SU-DHL-6 (cell line): ENCODE measurements around the gene DSP.

ENCODE experiments used
- EZH2phosphoT487 ChIP-seq: fragments of 200-600 bp; sonication (generic), shearing (Covaris generic); conservative IDR thresholded peaks from 2 replicates; pipeline ENCODE4 v1.6.1; 2018; ENCODE audit warnings: mild to moderate bottlenecking, antibody characterized with exemption, low read length, moderate library complexity, mixed read lengths
- TF ChIP-seq, protein P1 (sequence below): fragments of 200-600 bp; sonication (generic); IDR thresholded peaks from one replicate; pipeline ENCODE4 v1.5.1; 2017; ENCODE audit warnings: antibody characterized with exemption, mild to moderate bottlenecking, low read length, moderate library complexity; ENCODE audit not compliant: insufficient read depth, poor library complexity, severe bottlenecking

DNA sequence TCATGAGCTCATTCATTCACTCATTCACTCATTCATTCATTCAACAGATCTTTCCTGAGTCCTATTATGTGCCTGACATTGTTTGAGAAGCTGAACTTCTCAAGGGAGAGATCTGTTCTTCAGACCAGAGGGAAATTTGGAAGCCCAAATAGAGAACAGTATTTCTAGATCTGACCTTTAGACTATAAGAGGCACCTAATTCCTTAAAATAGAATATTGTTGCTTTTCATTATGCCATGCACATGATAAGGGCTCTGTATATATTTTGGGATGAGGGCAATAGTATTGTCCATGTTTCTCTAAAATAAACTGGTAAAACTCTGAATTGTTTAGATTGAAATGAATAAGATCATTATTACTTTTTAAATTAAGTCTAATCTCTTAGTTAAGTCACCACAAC is 18.6 kb upstream of the DSP start:
- TF ChIP-seq, protein P1, sequence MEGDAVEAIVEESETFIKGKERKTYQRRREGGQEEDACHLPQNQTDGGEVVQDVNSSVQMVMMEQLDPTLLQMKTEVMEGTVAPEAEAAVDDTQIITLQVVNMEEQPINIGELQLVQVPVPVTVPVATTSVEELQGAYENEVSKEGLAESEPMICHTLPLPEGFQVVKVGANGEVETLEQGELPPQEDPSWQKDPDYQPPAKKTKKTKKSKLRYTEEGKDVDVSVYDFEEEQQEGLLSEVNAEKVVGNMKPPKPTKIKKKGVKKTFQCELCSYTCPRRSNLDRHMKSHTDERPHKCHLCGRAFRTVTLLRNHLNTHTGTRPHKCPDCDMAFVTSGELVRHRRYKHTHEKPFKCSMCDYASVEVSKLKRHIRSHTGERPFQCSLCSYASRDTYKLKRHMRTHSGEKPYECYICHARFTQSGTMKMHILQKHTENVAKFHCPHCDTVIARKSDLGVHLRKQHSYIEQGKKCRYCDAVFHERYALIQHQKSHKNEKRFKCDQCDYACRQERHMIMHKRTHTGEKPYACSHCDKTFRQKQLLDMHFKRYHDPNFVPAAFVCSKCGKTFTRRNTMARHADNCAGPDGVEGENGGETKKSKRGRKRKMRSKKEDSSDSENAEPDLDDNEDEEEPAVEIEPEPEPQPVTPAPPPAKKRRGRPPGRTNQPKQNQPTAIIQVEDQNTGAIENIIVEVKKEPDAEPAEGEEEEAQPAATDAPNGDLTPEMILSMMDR: no peak
- no peak for TF ChIP-seq EZH2phosphoT487
